H1 (cell line): ENCODE data around the gene TBC1D9. TPM values are rescaled to one million over a fixed set of nuclear protein-coding genes. Genes with fewer than 3 reads are reported as not detected.

Experiments used
- CTCF ChIA-PET: fragments of 300-600 bp; sonication (Branson Sonifier 250); formaldehyde crosslinking; loops from one replicate; lab custom pipeline; 2021; ENCODE audit not compliant: partially characterized antibody; lab: Charles Lee
- POLR2A ChIA-PET: fragments of 300-600 bp; sonication (Branson Sonifier 250); formaldehyde crosslinking; loops from one replicate; lab custom pipeline; 2021; ENCODE audit warnings: inconsistent platforms; ENCODE audit not compliant: partially characterized antibody; lab: Charles Lee
- DNase-seq, 2 experiments: peaks; one replicate each; pipeline versions ENCODE4 v3.0.0 to v3.0.0-alpha.2; 2010 to 2022; ENCODE audit warnings: low spot score in 2 of 2, low read depth in 1 of 2, mixed read lengths in 1 of 2
- FAIRE-seq: peaks from 2 replicates; lab custom pipeline; 2011; peaks lifted over from hg19 to GRCh38; lab: Jason Lieb, UNC
- H2AFZ ChIP-seq: 2 replicates; pipeline ENCODE4 v1.8.1; 2012; ENCODE audit warnings: low read length, inconsistent platforms
- H2AK5ac ChIP-seq: 2 replicates; pipeline ENCODE4 v1.6.1; 2013; ENCODE audit warnings: low read depth, low read length
- H2BK120ac ChIP-seq: replicated peaks from 2 replicates; pipeline ENCODE3; 2013; ENCODE audit warnings: low read depth, low read length, inconsistent platforms
- H2BK12ac ChIP-seq: 2 replicates; pipeline ENCODE4 v1.6.1; 2013; ENCODE audit warnings: low read depth, low read length
- H2BK15ac ChIP-seq: 2 replicates; pipeline ENCODE4 v1.6.1; 2013; ENCODE audit warnings: low read length
- H2BK20ac ChIP-seq: 2 replicates; pipeline ENCODE4 v1.6.1; 2013; ENCODE audit warnings: low read length
- H2BK5ac ChIP-seq: 2 replicates; pipeline ENCODE4 v1.6.1; 2013; ENCODE audit warnings: low read depth, low read length
- H3K14ac ChIP-seq: 2 replicates; pipeline ENCODE4 v1.6.1; 2013; ENCODE audit warnings: inconsistent platforms; ENCODE audit not compliant: insufficient read length
- H3K18ac ChIP-seq: 2 replicates; pipeline ENCODE4 v1.6.1; 2013; ENCODE audit warnings: low read length; ENCODE audit errors: extremely low read depth
- H3K23ac ChIP-seq: 2 replicates; pipeline ENCODE4 v1.6.1; 2013; ENCODE audit warnings: inconsistent platforms; ENCODE audit not compliant: insufficient read length
- H3K23me2 ChIP-seq: 2 replicates; pipeline ENCODE4 v1.6.1; 2013; ENCODE audit warnings: low read depth, low read length
- H3K27ac ChIP-seq: 2 replicates; pipeline ENCODE4 v1.6.1; 2011; ENCODE audit warnings: low read depth, low read length, inconsistent platforms
- H3K27me3 ChIP-seq, 4 experiments: replicated peaks in 1 of 4; 1 replicate in 1 of 4; 2 replicates in 3 of 4; pipeline versions ENCODE4 v1.6.1 to v1.8.1; 2011 to 2013; ENCODE audit warnings: low read length in 3 of 4, mild to moderate bottlenecking in 3 of 4, inconsistent platforms in 2 of 4, mixed read lengths in 2 of 4, moderate library complexity in 1 of 4; ENCODE audit not compliant: control insufficient read depth in 3 of 4, insufficient read depth in 3 of 4; ENCODE audit errors: extremely low read depth in 1 of 4
- H3K36me3 ChIP-seq, 4 experiments: 2 replicates each; pipeline versions ENCODE4 v1.6.1 to v1.8.1; 2011 to 2013; ENCODE audit warnings: mild to moderate bottlenecking in 4 of 4, low read length in 3 of 4, moderate library complexity in 2 of 4, control low read depth in 1 of 4, inconsistent platforms in 1 of 4; ENCODE audit not compliant: insufficient read depth in 4 of 4, control insufficient read depth in 2 of 4
- H3K4ac ChIP-seq: replicated peaks from 2 replicates; pipeline ENCODE3; 2013; ENCODE audit warnings: low read length, low read depth, mixed read lengths, inconsistent platforms; ENCODE audit not compliant: insufficient read length
- H3K4me1 ChIP-seq, 4 experiments: replicated peaks in 1 of 4; 1 replicate in 1 of 4; 2 replicates in 3 of 4; pipeline versions ENCODE4 v1.6.1 to v1.8.1; 2011 to 2013; ENCODE audit warnings: low read length in 3 of 4, inconsistent platforms in 2 of 4, mixed read lengths in 1 of 4; ENCODE audit not compliant: insufficient read depth in 4 of 4, control insufficient read depth in 3 of 4
- H3K4me2 ChIP-seq, 2 experiments: 2 replicates each; pipeline versions ENCODE4 v1.6.1 to v1.8.1; 2011 to 2013; ENCODE audit warnings: low read depth in 2 of 2, low read length in 2 of 2, control low read depth in 1 of 2, inconsistent platforms in 1 of 2, mild to moderate bottlenecking in 1 of 2; ENCODE audit not compliant: insufficient read depth in 1 of 2
- H3K4me3 ChIP-seq, 4 experiments: fragments of 200-600, 300-600 bp in 1 of 4; sonication (generic), shearing (Covaris generic), sonication (Bioruptor Twin) in 1 of 4; 2 replicates each; pipeline versions ENCODE4 v1.5.1 to v1.8.1; 2011 to 2016; ENCODE audit warnings: low read length in 4 of 4, low read depth in 3 of 4, control low read depth in 2 of 4, inconsistent platforms in 2 of 4, mild to moderate bottlenecking in 2 of 4, mixed read lengths in 1 of 4, moderate library complexity in 1 of 4; ENCODE audit not compliant: insufficient read depth in 2 of 4; ENCODE audit errors: extremely low read depth in 1 of 4
- H3K56ac ChIP-seq: replicated peaks from 2 replicates; pipeline ENCODE3; 2013; ENCODE audit warnings: low read depth, mild to moderate bottlenecking, mixed read lengths, low read length, inconsistent platforms; ENCODE audit not compliant: insufficient read length
- H3K79me1 ChIP-seq: 2 replicates; pipeline ENCODE4 v1.6.1; 2013; ENCODE audit warnings: low read depth, low read length, control low read depth
- H3K79me2 ChIP-seq, 2 experiments: 2 replicates each; pipeline versions ENCODE4 v1.6.1 to v1.8.1; 2012 to 2013; ENCODE audit warnings: low read length in 2 of 2, mild to moderate bottlenecking in 2 of 2, inconsistent platforms in 1 of 2; ENCODE audit not compliant: insufficient read depth in 2 of 2, control insufficient read depth in 1 of 2
- H3K9ac ChIP-seq, 4 experiments: replicated peaks in 1 of 4; 1 replicate in 1 of 4; 2 replicates in 3 of 4; pipeline versions ENCODE4 v1.6.1 to v1.8.1; 2011 to 2013; ENCODE audit warnings: low read depth in 3 of 4, low read length in 3 of 4, control low read depth in 2 of 4, mild to moderate bottlenecking in 2 of 4, moderate library complexity in 2 of 4, inconsistent platforms in 1 of 4; ENCODE audit errors: extremely low read depth in 1 of 4
- H3K9me3 ChIP-seq, 2 experiments: 2 replicates each; pipeline versions ENCODE4 v1.6.1 to v1.8.1; 2012 to 2013; ENCODE audit warnings: mild to moderate bottlenecking in 2 of 2, moderate library complexity in 2 of 2, control low read depth in 1 of 2, inconsistent platforms in 1 of 2, low read depth in 1 of 2, low read length in 1 of 2, mixed read lengths in 1 of 2; ENCODE audit not compliant: insufficient read depth in 2 of 2
- H4K20me1 ChIP-seq, 2 experiments: replicated peaks in 1 of 2; 2 replicates each; pipeline versions ENCODE3 to v1.8.1; 2011 to 2013; ENCODE audit warnings: inconsistent platforms in 2 of 2, low read length in 2 of 2, mild to moderate bottlenecking in 1 of 2; ENCODE audit not compliant: insufficient read depth in 2 of 2, control insufficient read depth in 1 of 2
- H4K5ac ChIP-seq: 2 replicates; pipeline ENCODE4 v1.6.1; 2013; ENCODE audit warnings: low read length, low read depth, mixed read lengths, inconsistent platforms; ENCODE audit not compliant: insufficient read length
- H4K8ac ChIP-seq: 2 replicates; pipeline ENCODE4 v1.8.0; 2013; ENCODE audit warnings: mild to moderate bottlenecking, moderate library complexity, low read length, inconsistent platforms; ENCODE audit not compliant: insufficient read depth; ENCODE audit errors: extremely low read depth
- H4K91ac ChIP-seq: replicated peaks from 2 replicates; pipeline ENCODE3; 2013; ENCODE audit warnings: low read length, mixed read lengths, inconsistent platforms; ENCODE audit not compliant: insufficient read length
- BACH1 ChIP-seq: IDR thresholded peaks from 2 replicates; pipeline ENCODE4 v1.6.1; 2012; ENCODE audit warnings: low read length, improper control_type of control experiment
- CEBPB ChIP-seq: IDR thresholded peaks from 2 replicates; pipeline ENCODE4 v1.6.1; 2012; ENCODE audit warnings: low read depth, low read length
- JUN ChIP-seq: IDR thresholded peaks from 2 replicates; pipeline ENCODE4 v1.6.1; 2011; ENCODE audit warnings: low read depth, mild to moderate bottlenecking, improper control_type of control experiment, low read length
- NANOG ChIP-seq: IDR thresholded peaks from 2 replicates; pipeline ENCODE4 v1.6.1; 2011; ENCODE audit warnings: low read length, low read depth, mild to moderate bottlenecking, inconsistent platforms; ENCODE audit not compliant: insufficient read depth, poor library complexity, severe bottlenecking
- TAF1 ChIP-seq: IDR thresholded peaks from 2 replicates; pipeline ENCODE4 v1.6.1; 2011; ENCODE audit warnings: mild to moderate bottlenecking, low read depth, low read length
- WGBS, 2 experiments: shearing (Covaris generic) in 1 of 2; methylation state at CpG; one replicate each; pipeline versions ENCODE4 v1.1.6 to v1.1.7; 2013 to 2015; ENCODE audit warnings: low lambda C conversion rate in 2 of 2, mixed read lengths in 2 of 2, inconsistent platforms in 1 of 2, low coverage in 1 of 2, missing lambda C conversion rate in 1 of 2; ENCODE audit not compliant: insufficient replicate concordance in 2 of 2, insufficient coverage in 1 of 2, insufficient read length in 1 of 2; ENCODE audit errors: extremely low coverage in 1 of 2, missing lambda C conversion rate in 1 of 2; 5-methylcytosine and 5-hydroxymethylcytosine counted together
- polyA plus RNA-seq, 7 experiments: library from polyadenylated mRNA; depleted of rRNA in 3 of 7; stranded (reverse) in 5 of 7; unstranded in 2 of 7; fragments of >200 nt in 5 of 7; fragments of 200-250 nt in 2 of 7; gene quantifications; 1 replicate in 5 of 7; 2 replicates in 1 of 7; 4 replicates in 1 of 7; pipeline versions ENCODE4 v1.2.1 to v1.2.3, GENCODE V29; 2011 to 2013; ENCODE audit warnings: missing spikeins in 2 of 7, mixed read lengths in 2 of 7
- total RNA-seq: library from RNA; stranded (reverse); fragmentation: NEBNext Ultra II Directional; extraction: Animal tissue kit (Norgen Biotek cat#: 25700); gene quantifications from 2 replicates; pipeline ENCODE4 v1.2.1, GENCODE V29; 2021

TBC1D9 gene
- total and polyA plus RNA-seq, 2 of the 8 experiments (the other 6 are each of a cell fraction or from before 2014, with no cell fraction given): 0.94 to 1.0 TPM

DNA sequence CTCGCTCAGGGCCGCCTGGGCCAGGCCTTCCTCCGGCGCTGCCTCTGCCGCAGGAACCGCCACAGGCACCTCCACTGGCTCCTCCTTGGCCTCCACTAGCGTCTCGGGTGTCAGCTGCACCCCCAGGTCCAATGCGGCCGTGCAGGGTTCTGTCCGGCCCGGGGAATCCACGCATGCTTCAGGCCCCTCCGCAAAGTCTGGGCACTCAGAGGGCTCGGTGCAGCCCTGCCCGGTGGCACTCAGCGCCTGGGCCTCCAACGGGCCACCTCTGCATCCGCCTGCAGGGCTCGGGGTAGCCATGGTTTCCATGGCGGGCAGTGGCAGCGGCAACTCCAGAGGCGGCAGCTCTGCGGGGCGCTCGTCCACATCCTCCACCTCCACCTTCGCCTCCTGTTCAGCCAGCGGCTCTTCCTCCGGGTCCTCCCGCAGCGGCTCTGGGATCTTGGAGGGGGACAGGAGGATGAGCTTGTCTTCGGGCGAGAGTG, 112.6 kb downstream of the TBC1D9 start:
- Histone ChIP-seq H3K27me3 (no peaks in the 10 kb centered on the region), H3K4ac (no peak overlapping the region), H3K9me3 (no peaks in the 10 kb centered on the region), H3K36me3 (no peaks in the 10 kb centered on the region), H3K23ac (no peak overlapping the region), H3K4me2 (no peak overlapping the region), H3K23me2 (0 out of 2 replicates have a peak, but pooled peaks cover 1% of the 10 kb centered on the region), H4K8ac (no peak overlapping the region), H2AK5ac (no peak overlapping the region), H2BK20ac (no peak overlapping the region), H2BK120ac (no peak overlapping the region), H3K79me1 (no peaks in the 10 kb centered on the region), H3K27ac (no peak overlapping the region), H3K79me2 (no peaks in the 10 kb centered on the region), H3K56ac (no peak overlapping the region), H3K14ac (no peak overlapping the region), H3K9ac (no peak overlapping the region), H3K4me1 (peaks cover 0 to 4% (median under 1%) of the 10 kb centered on the region in 4 experiments; a peak in 5 of 7 replicates), H2AFZ (no peak overlapping the region), H3K4me3 (no peak overlapping the region), H4K91ac (no peak overlapping the region), H4K20me1 (no peaks in the 10 kb centered on the region), H2BK15ac (no peak overlapping the region), H2BK5ac (no peak overlapping the region), H4K5ac (no peak overlapping the region), H3K18ac (no peak overlapping the region), H2BK12ac (no peak overlapping the region)
- POLR2A ChIA-PET: interaction anchor here (0.9 to 1.3 kb wide), 3 partner anchors 11 to 182 kb away, joined by 3 read pairs; no protein-coding TSS in a partner anchor
- TF ChIP-seq BACH1 (no peak), CEBPB (no peak), JUN (no peak), TAF1 (no peak), NANOG (no peak)
- no peak for DNase-seq
- CTCF ChIA-PET: interaction anchor here (0.6 to 2.3 kb wide), 8 partner anchors 8 to 663 kb away, joined by 3 to 8 read pairs (median 4); no protein-coding TSS in a partner anchor
- 94% methylated on average over 19 of the region's 33 CpGs; no CpG with 5 or more reads in 1 of the 2 experiments for WGBS, 2 experiments
- FAIRE-seq: no peak
